HFF-Myc (cell line): ENCODE data around the gene SHISA6.

Experiments used
- DNase-seq: peaks from one replicate; pipeline ENCODE4 v3.0.0-alpha.2; 2011; ENCODE audit warnings: low read depth; ENCODE audit errors: extremely low read depth
- H3K4me3 ChIP-seq: replicated peaks from 2 replicates; pipeline ENCODE4 v1.5.1; 2011; ENCODE audit warnings: low read depth, mild to moderate bottlenecking, control low read depth, low read length
- CTCF ChIP-seq: IDR thresholded peaks from 2 replicates; pipeline ENCODE4 v1.5.1; 2012; ENCODE audit warnings: mild to moderate bottlenecking, low read depth, low read length, control low read depth; ENCODE audit errors: missing control alignments

The SHISA6 gene

GRCh38 chr17:11240841-11241610 lies at the start of gene SHISA6:
Gene SHISA6, plus strand, starts transcription at chr17:11241213.
- TF ChIP-seq CTCF = no peak
- no peak for DNase-seq
- no peak within 1 kb of the TSS for H3K4me3 ChIP-seq

GRCh38 chr17:11195801-11196200 lies 45.2 kb upstream of the SHISA6 start:
- no peak for DNase-seq
- TF ChIP-seq CTCF = no peak
- no peak overlapping the region for H3K4me3 ChIP-seq

- TF ChIP-seq CTCF = no peak
- no peak overlapping the region for H3K4me3 ChIP-seq
- no peak for DNase-seq
Measured at GRCh38 chr17:11204991-11205390, 36.0 kb upstream of the SHISA6 start.

- no peak for TF ChIP-seq CTCF
- DNase-seq = no peak
- H3K4me3 ChIP-seq = no peak overlapping the region
Measured at GRCh38 chr17:11205659-11206058, 35.4 kb upstream of the SHISA6 start.

- no peak for TF ChIP-seq CTCF
- no peak for DNase-seq
- H3K4me3 ChIP-seq = no peak overlapping the region
Measured at GRCh38 chr17:11209906-11210305, 31.1 kb upstream of the SHISA6 start.

- TF ChIP-seq CTCF = no peak
- DNase-seq = no peak
- H3K4me3 ChIP-seq = no peak overlapping the region
Measured at GRCh38 chr17:11212792-11213191, 28.2 kb upstream of the SHISA6 start.

- no peak for DNase-seq
- no peak overlapping the region for H3K4me3 ChIP-seq
- no peak for TF ChIP-seq CTCF
Measured at GRCh38 chr17:11216976-11217375, 24.0 kb upstream of the SHISA6 start.
